Peyer's patch (tissue), 4 donors: Measurements from ENCODE around the gene GDF3. TPM values are rescaled to one million over a fixed set of nuclear protein-coding genes. Genes with fewer than 3 reads are reported as not detected.
"Not testable (repeated sequence)": the region's sequence is repeated elsewhere in the genome, so short reads cannot be mapped to it uniquely, and the experiment has no call there.

ENCODE experiments used
- DNase-seq, 3 donors: peaks; one replicate each; pipeline ENCODE4 v3.0.0-alpha.2; 2017 to 2019
- H3K27ac ChIP-seq, 4 donors: fragments of 200-600 bp; sonication (generic); one replicate each; pipeline ENCODE4 v1.5.1; 2016 to 2019
- H3K27me3 ChIP-seq, 2 donors: fragments of 200-600 bp; sonication (generic); one replicate each; pipeline ENCODE4 v1.5.1; 2019
- H3K36me3 ChIP-seq, 3 donors: fragments of 200-600 bp; sonication (generic); one replicate each; pipeline ENCODE4 v1.5.1; 2016 to 2019
- H3K4me1 ChIP-seq, 4 donors: fragments of 200-600 bp; sonication (generic); one replicate each; pipeline ENCODE4 v1.5.1; 2016 to 2019
- H3K4me3 ChIP-seq, 4 donors: fragments of 200-600 bp; sonication (generic); 1 replicate in 3 of 4; 2 replicates in 1 of 4; pipeline ENCODE4 v1.5.1; 2016 to 2019; ENCODE audit warnings: mild to moderate bottlenecking in 1 of 4
- H3K9me3 ChIP-seq, 4 donors: fragments of 200-600 bp; sonication (generic); one replicate each; pipeline ENCODE4 v1.5.1; 2016 to 2019; ENCODE audit warnings: mild to moderate bottlenecking in 1 of 4
- POLR2A ChIP-seq, 2 donors: fragments of 450-650 bp; IDR thresholded peaks; one replicate each; pipeline ENCODE4 v1.5.1; 2017; ENCODE audit warnings: antibody characterized with exemption in 2 of 2, mild to moderate bottlenecking in 2 of 2, moderate library complexity in 2 of 2
- total RNA-seq, 4 donors: library from RNA; depleted of rRNA; stranded (reverse); fragments of >200 nt; gene quantifications; one replicate each; pipeline ENCODE4 v1.1.0, GENCODE V29; 2016
- TF ChIP-seq, protein P1 (sequence below), 6 experiments: fragments of 450-650 bp in 4 of 6; fragments of 200-600 bp in 2 of 6; sonication (generic) in 1 of 6; IDR thresholded peaks; one replicate each; pipeline ENCODE4 v1.5.1; 2017 to 2019; ENCODE audit warnings: antibody characterized with exemption in 6 of 6, mild to moderate bottlenecking in 3 of 6, moderate library complexity in 1 of 6

The GDF3 gene
- total RNA-seq, 4 donors from 2014 or later = not detected

DNA sequence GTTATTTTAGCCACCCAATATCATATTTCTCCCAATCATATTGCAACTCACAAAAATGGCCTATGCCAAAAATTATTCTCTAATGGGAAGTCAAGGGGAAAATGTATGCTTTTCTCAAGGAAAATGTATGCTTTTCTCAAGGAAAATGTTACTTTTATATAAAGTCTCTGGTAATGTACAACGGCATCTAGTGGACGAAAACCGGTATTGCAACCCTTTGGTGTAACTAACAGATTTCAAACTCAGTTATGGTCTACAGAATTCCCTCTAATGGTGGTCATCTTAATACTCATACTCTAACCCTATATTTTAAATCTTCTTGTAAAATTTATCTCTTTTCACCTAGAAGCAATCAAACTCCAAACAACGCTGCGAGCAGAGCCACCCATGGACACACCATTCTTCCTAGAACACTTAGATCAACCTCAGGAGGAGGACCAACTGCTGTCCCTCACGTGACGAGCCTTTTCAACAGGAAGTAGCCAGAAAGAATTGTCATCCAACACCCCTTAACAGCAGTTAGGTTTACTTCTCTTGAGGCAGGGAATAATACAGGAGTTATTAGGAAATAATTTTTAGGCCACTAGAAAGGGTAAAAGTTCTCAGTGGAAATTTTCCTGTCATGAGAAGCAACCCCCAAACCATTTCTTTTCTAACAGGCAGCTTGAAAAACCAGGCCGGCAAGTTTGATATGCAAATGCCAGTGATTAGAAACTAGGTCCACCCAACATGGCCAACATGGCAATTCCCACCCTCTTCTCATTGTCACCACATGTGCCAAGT, 50.0 kb downstream of the GDF3 start:
- H3K4me3 ChIP-seq = no peak overlapping the region
- TF ChIP-seq POLR2A (IDR thresholded peaks at IDR 0.05) = no peak
- TF ChIP-seq, protein P1, sequence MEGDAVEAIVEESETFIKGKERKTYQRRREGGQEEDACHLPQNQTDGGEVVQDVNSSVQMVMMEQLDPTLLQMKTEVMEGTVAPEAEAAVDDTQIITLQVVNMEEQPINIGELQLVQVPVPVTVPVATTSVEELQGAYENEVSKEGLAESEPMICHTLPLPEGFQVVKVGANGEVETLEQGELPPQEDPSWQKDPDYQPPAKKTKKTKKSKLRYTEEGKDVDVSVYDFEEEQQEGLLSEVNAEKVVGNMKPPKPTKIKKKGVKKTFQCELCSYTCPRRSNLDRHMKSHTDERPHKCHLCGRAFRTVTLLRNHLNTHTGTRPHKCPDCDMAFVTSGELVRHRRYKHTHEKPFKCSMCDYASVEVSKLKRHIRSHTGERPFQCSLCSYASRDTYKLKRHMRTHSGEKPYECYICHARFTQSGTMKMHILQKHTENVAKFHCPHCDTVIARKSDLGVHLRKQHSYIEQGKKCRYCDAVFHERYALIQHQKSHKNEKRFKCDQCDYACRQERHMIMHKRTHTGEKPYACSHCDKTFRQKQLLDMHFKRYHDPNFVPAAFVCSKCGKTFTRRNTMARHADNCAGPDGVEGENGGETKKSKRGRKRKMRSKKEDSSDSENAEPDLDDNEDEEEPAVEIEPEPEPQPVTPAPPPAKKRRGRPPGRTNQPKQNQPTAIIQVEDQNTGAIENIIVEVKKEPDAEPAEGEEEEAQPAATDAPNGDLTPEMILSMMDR (IDR thresholded peaks at IDR 0.05) = peak; percentile 63 to 87 (median 82)
- peak in 2 of 3 donors; percentile 29 to 64 for DNase-seq

DNA sequence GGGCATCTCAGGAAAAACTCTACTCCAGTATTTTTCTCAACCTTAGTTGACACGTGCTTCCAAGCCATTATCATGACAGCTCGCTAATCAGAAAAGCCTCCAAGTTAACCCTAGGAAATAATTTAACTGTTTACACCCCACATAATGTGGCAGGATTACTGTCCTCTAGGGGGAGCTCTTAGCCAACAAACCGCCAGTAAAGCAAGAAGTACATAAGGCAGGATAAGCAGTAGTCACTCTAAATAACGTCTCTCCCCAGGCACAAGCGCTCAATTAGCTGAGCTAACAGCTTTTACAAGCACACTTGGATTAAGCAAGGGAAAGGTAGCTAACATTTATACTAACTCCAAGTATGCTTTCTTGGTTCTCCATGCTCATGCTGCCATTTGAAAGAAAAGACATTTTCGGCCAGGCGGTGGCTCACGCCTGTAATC, 52.7 kb downstream of the GDF3 start:
- H3K36me3 ChIP-seq = no peaks in the 10 kb centered on the region
- no peaks in the 10 kb centered on the region for H3K9me3 ChIP-seq
- no peak overlapping the region for H3K4me3 ChIP-seq
- H3K27me3 ChIP-seq = no peaks in the 10 kb centered on the region
- H3K4me1 ChIP-seq = no peaks in the 10 kb centered on the region
- TF ChIP-seq, protein P1 (IDR thresholded peaks at IDR 0.05) = peak in 4 of 6 experiments; percentile 40 to 87 (median 81)
- no peak for TF ChIP-seq POLR2A (IDR thresholded peaks at IDR 0.05)
- peak in 1 of 3 donors; percentile 62 for DNase-seq
- H3K27ac ChIP-seq = no peak overlapping the region

More for the DNA sequence above, 50.0 kb downstream of the GDF3 start:
- H3K9me3 ChIP-seq = no peaks in the 10 kb centered on the region
- no peaks in the 10 kb centered on the region for H3K27me3 ChIP-seq
- peaks cover 0 to 14% (median 0%) of the 10 kb centered on the region in 3 donors for H3K36me3 ChIP-seq
- H3K27ac ChIP-seq = no peak overlapping the region
- no peaks in the 10 kb centered on the region for H3K4me1 ChIP-seq

GRCh38 chr12:7642287-7642686, 53.3 kb downstream of the GDF3 start:
- Histone ChIP-seq H3K27ac (no peak overlapping the region), H3K9me3 (no peaks in the 10 kb centered on the region), H3K4me3 (no peak overlapping the region), H3K27me3 (no peaks in the 10 kb centered on the region), H3K36me3 (no peaks in the 10 kb centered on the region), H3K4me1 (no peaks in the 10 kb centered on the region)
- no peak for DNase-seq
- TF ChIP-seq POLR2A (IDR thresholded peaks at IDR 0.05) = no peak
- TF ChIP-seq, protein P1 (IDR thresholded peaks at IDR 0.05) = no peak

DNA sequence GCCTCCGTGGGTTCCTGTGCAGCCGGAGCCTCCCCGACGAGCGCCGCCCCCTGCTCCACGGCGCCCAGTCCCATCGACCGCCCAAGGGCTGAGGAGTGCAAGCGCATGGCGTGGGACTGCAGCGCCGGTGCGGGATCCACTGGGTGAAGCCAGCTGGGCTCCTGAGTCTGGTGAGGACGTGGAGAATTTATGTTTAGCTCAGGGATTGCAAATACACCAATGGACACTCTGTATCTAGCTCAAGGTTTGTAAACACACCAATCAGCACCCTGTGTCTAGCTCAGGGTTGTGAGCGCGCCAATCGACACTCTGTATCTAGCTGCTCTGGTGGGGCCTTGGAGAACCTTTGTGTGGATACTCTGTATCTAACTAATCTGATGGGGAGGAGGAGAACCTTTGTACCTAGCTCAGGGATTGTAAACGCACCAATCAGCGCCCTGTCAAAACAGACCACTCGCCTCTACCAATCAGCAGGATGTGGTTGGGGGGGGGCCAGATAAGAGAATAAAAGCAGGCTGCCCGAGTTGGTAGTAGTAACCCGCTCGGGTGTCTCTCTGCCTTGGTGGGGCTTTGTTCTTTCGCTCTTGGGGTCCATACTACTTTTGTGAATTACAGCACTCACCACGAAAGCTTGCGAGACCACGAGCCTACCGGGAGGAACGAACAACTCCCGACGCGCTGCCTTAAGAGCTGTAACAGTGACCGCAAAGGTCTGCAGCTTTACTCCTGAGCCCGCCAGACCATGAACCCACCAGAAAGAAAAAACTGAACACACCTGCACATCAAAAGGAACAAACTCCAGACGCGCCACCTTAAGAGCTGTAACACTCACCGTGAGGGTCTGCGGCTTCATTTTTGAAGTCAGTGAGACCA, 55.2 kb downstream of the GDF3 start:
- Histone ChIP-seq H3K4me3 (peak overlapping the region; percentile 12 to 44 (median 24)), H3K27ac (peak overlapping the region; percentile 6 to 46 (median 20))
- TF ChIP-seq POLR2A (IDR thresholded peaks at IDR 0.05) = peak in 1 of 2 donors; percentile 7
- H3K36me3 ChIP-seq, H3K9me3 ChIP-seq, H3K27me3 ChIP-seq, H3K4me1 ChIP-seq: not testable (repeated sequence)
- DNase-seq = peak in 2 of 3 donors; percentile 21 to 66

Other genes starting within 250 kb of the GDF3 start
- gene CD163, start 192.0 kb downstream of the GDF3 start, total RNA-seq = 10 to 100 TPM; 14.4 to 72.5 (median 46.7) TPM
- gene APOBEC1, start 29.9 kb downstream of the GDF3 start, total RNA-seq = 100 to 1,000 TPM in 1 of 4 donors, 10 to 100 TPM in 2, not detected in 1; 52.6 to 103 (median 89.3) TPM
- not detected for gene DPPA3, start 15.7 kb upstream of the GDF3 start, total RNA-seq
- not detected for gene CLEC4C, start 51.6 kb upstream of the GDF3 start, total RNA-seq
- gene NANOGNB, start 69.4 kb upstream of the GDF3 start, total RNA-seq = not detected
- gene NANOG, start 93.6 kb upstream of the GDF3 start, total RNA-seq = not detected
- gene SLC2A14, start 177.1 kb upstream of the GDF3 start, total RNA-seq = 1 to 10 TPM in 1 of 4 donors, under 1 TPM in 1, not detected in 2; 0.57 to 1.1 TPM
- gene SLC2A3, start 240.4 kb upstream of the GDF3 start, total RNA-seq = 10 to 100 TPM in 2 of 4 donors, 1 to 10 TPM in 2; 1.9 to 69.3 (median 11.2) TPM